HL-60/S4 (cell line): ENCODE results near the gene BTD.
"Not testable (repeated sequence)": the region's sequence is repeated elsewhere in the genome, so short reads cannot be mapped to it uniquely, and the experiment has no call there.

Experiments used
- in situ Hi-C: fragments of 300-500 bp; cut with MboI; formaldehyde crosslinking; loops from 2 replicates; pipeline ENCODE4 v1.14.3; 2022; ENCODE audit warnings: low sequenced_read_pairs

Gene BTD

GRCh38 chr3:15601046-15601398 lies 523 bp upstream of the BTD start:
- in situ Hi-C loops, result no loop called here

- in situ Hi-C loops, result no loop called here
These were observed 596 bp downstream of the BTD start for GRCh38 chr3:15602146-15602536.

- in situ Hi-C loops, result not testable (repeated sequence)
These were observed 1.3 kb downstream of the BTD start for GRCh38 chr3:15602816-15603215.

- in situ Hi-C loops, result not testable (repeated sequence)
These were observed 3.0 kb downstream of the BTD start for GRCh38 chr3:15604584-15604983.

- in situ Hi-C loops, result no loop called here
These were observed 4.9 kb downstream of the BTD start for GRCh38 chr3:15606434-15606891.

- in situ Hi-C loops, result loop anchor here (10.0 kb wide), 1 partner anchor 205 kb away; no protein-coding TSS in a partner anchor
These were observed 8.7 kb downstream of the BTD start for GRCh38 chr3:15610082-15610759.

- in situ Hi-C loops, result loop anchor here (10.0 kb wide), 1 partner anchor 204 kb away; no protein-coding TSS in a partner anchor
These were observed 9.5 kb downstream of the BTD start for GRCh38 chr3:15611018-15611417.

- in situ Hi-C loops, result loop anchor here (10.0 kb wide), 1 partner anchor 203 kb away; no protein-coding TSS in a partner anchor
These were observed 10.5 kb downstream of the BTD start for GRCh38 chr3:15612001-15612400.

- in situ Hi-C loops, result loop anchor here (10.0 kb wide), 1 partner anchor 200 kb away; no protein-coding TSS in a partner anchor
These were observed 13.4 kb downstream of the BTD start for GRCh38 chr3:15614958-15615357.

- in situ Hi-C loops, result loop anchor here (10.0 kb wide), 1 partner anchor 199 kb away; no protein-coding TSS in a partner anchor
These were observed 14.5 kb downstream of the BTD start for GRCh38 chr3:15616053-15616452.

GRCh38 chr3:15619659-15620464 lies 18.3 kb downstream of the BTD start:
- in situ Hi-C loops, result loop anchor here (10.0 kb wide), 1 partner anchor 195 kb away; no protein-coding TSS in a partner anchor

- in situ Hi-C loops, result no loop called here
These were observed 22.2 kb downstream of the BTD start for GRCh38 chr3:15623535-15624440.

GRCh38 chr3:15628967-15629366 lies 27.4 kb downstream of the BTD start:
- in situ Hi-C loops, result no loop called here

- in situ Hi-C loops, result loop anchor here (10.0 kb wide), 1 partner anchor 175 kb away; no protein-coding TSS in a partner anchor
These were observed 28.5 kb downstream of the BTD start for GRCh38 chr3:15629860-15630597.

- in situ Hi-C loops, result loop anchor here (10.0 kb wide), 1 partner anchor 174 kb away; no protein-coding TSS in a partner anchor
These were observed 29.3 kb downstream of the BTD start for GRCh38 chr3:15630646-15631350.

- in situ Hi-C loops, result loop anchor here (10.0 kb wide), 1 partner anchor 173 kb away; no protein-coding TSS in a partner anchor
These were observed 30.1 kb downstream of the BTD start for GRCh38 chr3:15631426-15632211.

- in situ Hi-C loops, result loop anchor here (10.0 kb wide), 1 partner anchor 173 kb away; no protein-coding TSS in a partner anchor
These were observed 30.7 kb downstream of the BTD start for GRCh38 chr3:15632212-15632580.

- in situ Hi-C loops, result loop anchor here (10.0 kb wide), 1 partner anchor 172 kb away; no protein-coding TSS in a partner anchor
These were observed 31.6 kb downstream of the BTD start for GRCh38 chr3:15633159-15633558.
